Glutamatergic neuron (in vitro differentiated cells): ENCODE measurements around the gene UTS2. TPM values are rescaled to one million over a fixed set of nuclear protein-coding genes. Genes with fewer than 3 reads are reported as not detected.

Experiments
- DNase-seq: peaks from one replicate; pipeline ENCODE4 v3.0.0; 2022
- H3K27ac Mint-ChIP-seq: one replicate; pipeline ENCODE4 v1.8.0; 2020; ENCODE audit warnings: mild to moderate bottlenecking, mixed read lengths, inconsistent platforms; ENCODE audit not compliant: unreplicated experiment
- H3K27me3 Mint-ChIP-seq: one replicate; pipeline ENCODE4 v1.8.0; 2020; ENCODE audit warnings: mild to moderate bottlenecking, moderate library complexity, mixed read lengths, inconsistent platforms; ENCODE audit not compliant: unreplicated experiment
- H3K36me3 Mint-ChIP-seq: one replicate; pipeline ENCODE4 v1.8.0; 2020; ENCODE audit warnings: mild to moderate bottlenecking, mixed read lengths, inconsistent platforms; ENCODE audit not compliant: unreplicated experiment
- H3K4me1 Mint-ChIP-seq: one replicate; pipeline ENCODE4 v1.8.0; 2020; ENCODE audit warnings: mild to moderate bottlenecking, low read depth, mixed read lengths, inconsistent platforms; ENCODE audit not compliant: unreplicated experiment
- H3K4me3 Mint-ChIP-seq: one replicate; pipeline ENCODE4 v1.8.0; 2020; ENCODE audit warnings: mild to moderate bottlenecking, mixed read lengths, inconsistent platforms; ENCODE audit not compliant: unreplicated experiment
- H3K9me3 Mint-ChIP-seq: one replicate; pipeline ENCODE4 v1.8.0; 2020; ENCODE audit warnings: mild to moderate bottlenecking, moderate library complexity, mixed read lengths, inconsistent platforms; ENCODE audit not compliant: unreplicated experiment
- CTCF ChIP-seq: fragments of 200-600 bp; sonication (generic); IDR thresholded peaks from one replicate; pipeline ENCODE4 v1.5.0; 2021; ENCODE audit not compliant: partially characterized antibody, unreplicated experiment
- total RNA-seq: library from RNA; stranded (reverse); fragmentation: NEBNext Ultra II Directional; extraction: Animal tissue kit (Norgen Biotek cat#: 25700); gene quantifications from one replicate; pipeline ENCODE4 v1.2.1, GENCODE V29; 2021; ENCODE audit not compliant: unreplicated experiment

The UTS2 gene
- total RNA-seq, 1 donor from 2014 or later, result not detected

GRCh38 chr1:7859406-7859805 is 6.5 kb upstream of the UTS2 start:
- no peaks in the 10 kb centered on the region for H3K9me3 Mint-ChIP-seq
- no peak overlapping the region for H3K27ac Mint-ChIP-seq
- H3K4me1 Mint-ChIP-seq, result peaks cover 2% of the 10 kb centered on the region
- peaks cover 4% of the 10 kb centered on the region for H3K27me3 Mint-ChIP-seq
- no peak for TF ChIP-seq CTCF
- no peak for DNase-seq
- no peaks in the 10 kb centered on the region for H3K36me3 Mint-ChIP-seq
- H3K4me3 Mint-ChIP-seq, result no peak overlapping the region

GRCh38 chr1:7857985-7858384 is 5.1 kb upstream of the UTS2 start:
- TF ChIP-seq CTCF, result no peak
- H3K4me3 Mint-ChIP-seq, result no peak overlapping the region
- no peaks in the 10 kb centered on the region for H3K4me1 Mint-ChIP-seq
- H3K27me3 Mint-ChIP-seq, result peaks cover 4% of the 10 kb centered on the region
- H3K36me3 Mint-ChIP-seq, result no peaks in the 10 kb centered on the region
- H3K9me3 Mint-ChIP-seq, result no peaks in the 10 kb centered on the region
- H3K27ac Mint-ChIP-seq, result no peak overlapping the region
- no peak for DNase-seq

DNA sequence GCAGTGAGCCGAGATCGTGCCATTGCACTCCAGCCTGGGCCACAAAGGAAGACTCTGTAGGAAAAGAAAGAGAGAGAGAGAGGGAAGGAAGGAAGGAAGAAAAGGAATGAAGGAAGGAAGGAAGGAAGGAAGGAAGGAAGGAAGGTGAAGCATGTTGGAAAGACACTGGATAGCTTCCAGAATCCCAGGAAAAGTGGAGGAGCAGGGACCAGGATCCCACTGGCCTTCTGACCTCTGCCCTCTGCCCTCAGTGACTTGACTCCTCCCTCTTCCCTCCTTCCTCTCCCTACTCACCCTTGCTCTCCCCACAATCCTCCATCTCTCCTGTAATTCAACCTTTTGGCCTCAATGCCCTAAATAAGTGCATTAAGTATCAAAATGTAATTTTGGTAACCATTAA is 4.1 kb upstream of the UTS2 start:
- H3K27ac Mint-ChIP-seq, result no peak overlapping the region
- DNase-seq, result no peak
- peaks cover 4% of the 10 kb centered on the region for H3K27me3 Mint-ChIP-seq
- H3K9me3 Mint-ChIP-seq, result no peaks in the 10 kb centered on the region
- no peaks in the 10 kb centered on the region for H3K4me1 Mint-ChIP-seq
- no peaks in the 10 kb centered on the region for H3K36me3 Mint-ChIP-seq
- no peak for TF ChIP-seq CTCF
- no peak overlapping the region for H3K4me3 Mint-ChIP-seq

DNA sequence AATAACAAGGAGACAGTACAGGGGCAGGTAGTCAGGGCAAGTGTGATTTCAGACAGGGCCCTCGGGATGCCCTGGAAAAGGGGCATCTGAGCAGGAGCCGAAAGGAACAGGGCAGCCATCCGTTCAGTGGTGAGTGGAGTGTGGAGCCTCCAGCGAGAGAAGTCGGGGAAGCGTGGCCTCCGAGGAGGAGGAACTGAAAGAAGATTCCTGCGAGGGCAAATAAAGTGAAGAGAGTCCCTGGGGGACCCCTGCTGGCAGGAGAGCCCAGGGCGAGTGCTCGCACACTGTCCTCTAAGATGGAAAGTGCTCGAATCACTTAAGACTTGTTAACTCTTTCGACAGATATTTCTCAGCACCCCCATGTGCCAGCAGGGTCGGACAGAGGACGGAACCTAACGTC is 3.5 kb upstream of the UTS2 start:
- peaks cover 4% of the 10 kb centered on the region for H3K27me3 Mint-ChIP-seq
- no peak for DNase-seq
- no peaks in the 10 kb centered on the region for H3K9me3 Mint-ChIP-seq
- TF ChIP-seq CTCF, result no peak
- no peaks in the 10 kb centered on the region for H3K36me3 Mint-ChIP-seq
- no peaks in the 10 kb centered on the region for H3K4me1 Mint-ChIP-seq
- H3K4me3 Mint-ChIP-seq, result no peak overlapping the region
- no peak overlapping the region for H3K27ac Mint-ChIP-seq

DNA sequence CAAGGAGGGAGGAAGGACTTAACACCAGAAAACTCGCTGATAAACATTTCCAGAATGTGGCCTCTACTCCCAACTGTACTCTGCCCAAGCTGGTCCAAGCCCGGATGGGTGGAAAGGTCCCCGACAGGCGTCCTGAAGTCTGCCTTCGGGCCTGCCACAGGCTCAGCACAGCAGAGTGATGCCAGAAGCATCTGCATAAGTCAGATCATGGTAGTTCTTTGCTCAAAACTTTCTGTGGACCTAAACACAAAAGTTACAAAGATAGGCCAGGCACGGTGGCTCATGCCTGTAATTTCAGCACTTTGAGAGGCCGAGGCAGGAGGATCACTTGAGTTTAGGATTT is 790 bp upstream of the UTS2 start:
- H3K27ac Mint-ChIP-seq, result no peak overlapping the region
- H3K9me3 Mint-ChIP-seq, result no peaks in the 10 kb centered on the region
- no peak for DNase-seq
- no peak for TF ChIP-seq CTCF
- H3K27me3 Mint-ChIP-seq, result no peaks in the 10 kb centered on the region
- no peaks in the 10 kb centered on the region for H3K4me1 Mint-ChIP-seq
- no peak overlapping the region for H3K4me3 Mint-ChIP-seq
- H3K36me3 Mint-ChIP-seq, result no peaks in the 10 kb centered on the region
